Stimulated activated CD8-positive, alpha-beta memory T cell treated with anti-CD3 and anti-CD28 coated beads, Interleukin-12 subunit alpha, Interleukin-12 subunit beta, amount 100 ng/mL, for 24 hours (primary cell): ENCODE measurements around the gene FAM174A.
"Not testable (repeated sequence)": the region's sequence is repeated elsewhere in the genome, so short reads cannot be mapped to it uniquely, and the experiment has no call there.

Experiments
- DNase-seq: peaks from one replicate; pipeline ENCODE4 v3.0.0-alpha.2; 2020; ENCODE audit errors: extremely low read depth

FAM174A gene

GRCh38 chr5:100575815-100576214, 40.6 kb downstream of the FAM174A start:
- DNase-seq: no peak

- no peak for DNase-seq
These were observed 41.1 kb downstream of the FAM174A start for GRCh38 chr5:100576217-100576751.

- no peak for DNase-seq
These were observed 42.3 kb downstream of the FAM174A start for GRCh38 chr5:100577506-100577905.

- DNase-seq: no peak
These were observed 48.9 kb downstream of the FAM174A start for GRCh38 chr5:100584069-100584468.

GRCh38 chr5:100584889-100585288, 49.7 kb downstream of the FAM174A start:
- no peak for DNase-seq

GRCh38 chr5:100590867-100591266, 55.7 kb downstream of the FAM174A start:
- no peak for DNase-seq

GRCh38 chr5:100595152-100595811, 60.1 kb downstream of the FAM174A start:
- no peak for DNase-seq

- DNase-seq: no peak
These were observed 60.6 kb downstream of the FAM174A start for GRCh38 chr5:100595812-100596173.

- DNase-seq: no peak
These were observed 63.3 kb downstream of the FAM174A start for GRCh38 chr5:100598446-100598845.

- no peak for DNase-seq
These were observed 65.3 kb downstream of the FAM174A start for GRCh38 chr5:100600298-100600994.

- no peak for DNase-seq
These were observed 68.0 kb downstream of the FAM174A start for GRCh38 chr5:100603141-100603540.

GRCh38 chr5:100604021-100604420, 68.8 kb downstream of the FAM174A start:
- DNase-seq: not testable (repeated sequence)

GRCh38 chr5:100609594-100609993, 74.4 kb downstream of the FAM174A start:
- no peak for DNase-seq

- no peak for DNase-seq
These were observed 79.1 kb downstream of the FAM174A start for GRCh38 chr5:100614308-100614707.

- no peak for DNase-seq
These were observed 80.2 kb downstream of the FAM174A start for GRCh38 chr5:100615362-100615761.

- no peak for DNase-seq
These were observed 81.1 kb downstream of the FAM174A start for GRCh38 chr5:100616291-100616690.

- no peak for DNase-seq
These were observed 81.8 kb downstream of the FAM174A start for GRCh38 chr5:100616981-100617380.

- no peak for DNase-seq
These were observed 88.5 kb downstream of the FAM174A start for GRCh38 chr5:100623719-100624118.

- no peak for DNase-seq
These were observed 99.9 kb downstream of the FAM174A start for GRCh38 chr5:100634937-100635534.
